SH-SY5Y (cell line): ENCODE data around the gene ALPL.

ENCODE experiments used
- GATA2 ChIP-seq: IDR thresholded peaks from 2 replicates; pipeline ENCODE4 v1.6.1; 2011; ENCODE audit warnings: mild to moderate bottlenecking, low read depth, low read length
- GATA3 ChIP-seq: IDR thresholded peaks from 2 replicates; pipeline ENCODE4 v1.6.1; 2011; ENCODE audit warnings: low read depth, mild to moderate bottlenecking, low read length, moderate library complexity

DNA sequence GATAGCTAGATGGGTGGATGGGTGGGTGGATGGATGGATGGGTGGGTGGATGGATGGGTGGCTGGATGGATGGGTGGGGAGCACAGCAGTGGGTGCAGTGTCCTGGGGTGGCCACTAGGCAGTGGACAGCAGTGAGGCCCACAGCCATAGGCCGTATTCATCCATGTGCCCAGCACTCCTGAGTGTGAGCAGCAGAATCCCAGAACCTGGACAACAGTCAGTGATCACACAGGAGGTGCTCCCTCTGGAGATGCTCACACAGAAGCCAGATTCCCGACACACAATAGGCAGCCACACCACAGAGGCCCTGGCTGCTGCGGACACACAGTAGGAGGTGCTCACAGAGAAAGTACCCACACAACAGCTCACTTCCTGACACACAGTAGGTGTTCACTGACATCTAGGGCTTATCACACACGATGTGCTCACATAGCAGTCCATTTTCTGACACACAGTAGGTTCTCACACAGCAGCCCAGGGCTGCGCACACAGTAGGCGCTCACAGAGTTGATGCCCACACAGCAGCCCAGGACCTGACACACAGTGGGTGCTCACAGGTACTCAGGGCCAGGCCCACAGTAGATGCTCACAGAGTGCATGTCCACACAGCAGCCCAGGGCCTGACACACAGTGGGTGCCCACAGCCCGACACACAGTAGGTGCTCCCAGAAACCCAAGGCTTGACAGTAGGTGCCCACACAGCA, 95.9 kb downstream of the ALPL start:
- TF ChIP-seq GATA2 (no peak), GATA3 (no peak)
